ENCODE measurements around the gene BCL6B.
A peak's percentile ranks its signal among the peaks of the same experiment; 100 is the strongest.
"Not testable (repeated sequence)": the region's sequence is repeated elsewhere in the genome, so short reads cannot be mapped to it uniquely, and the experiment has no call there.

Gene BCL6B, protein sequence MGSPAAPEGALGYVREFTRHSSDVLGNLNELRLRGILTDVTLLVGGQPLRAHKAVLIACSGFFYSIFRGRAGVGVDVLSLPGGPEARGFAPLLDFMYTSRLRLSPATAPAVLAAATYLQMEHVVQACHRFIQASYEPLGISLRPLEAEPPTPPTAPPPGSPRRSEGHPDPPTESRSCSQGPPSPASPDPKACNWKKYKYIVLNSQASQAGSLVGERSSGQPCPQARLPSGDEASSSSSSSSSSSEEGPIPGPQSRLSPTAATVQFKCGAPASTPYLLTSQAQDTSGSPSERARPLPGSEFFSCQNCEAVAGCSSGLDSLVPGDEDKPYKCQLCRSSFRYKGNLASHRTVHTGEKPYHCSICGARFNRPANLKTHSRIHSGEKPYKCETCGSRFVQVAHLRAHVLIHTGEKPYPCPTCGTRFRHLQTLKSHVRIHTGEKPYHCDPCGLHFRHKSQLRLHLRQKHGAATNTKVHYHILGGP

GRCh38 chr17:7022781-7023571 lies at the start of gene BCL6B:
TSS of gene BCL6B (plus strand) at chr17:7023050. CDS start at chr17:7023672, 622 bp downstream.
- no peak for DNase-seq (ENCODE audit: low read depth in 2 of 2)

- not testable (repeated sequence) for DNase-seq (ENCODE audit: low read depth in 2 of 2)
These were observed 43.4 kb upstream of the BCL6B start for GRCh38 chr17:6979440-6979839.

DNA sequence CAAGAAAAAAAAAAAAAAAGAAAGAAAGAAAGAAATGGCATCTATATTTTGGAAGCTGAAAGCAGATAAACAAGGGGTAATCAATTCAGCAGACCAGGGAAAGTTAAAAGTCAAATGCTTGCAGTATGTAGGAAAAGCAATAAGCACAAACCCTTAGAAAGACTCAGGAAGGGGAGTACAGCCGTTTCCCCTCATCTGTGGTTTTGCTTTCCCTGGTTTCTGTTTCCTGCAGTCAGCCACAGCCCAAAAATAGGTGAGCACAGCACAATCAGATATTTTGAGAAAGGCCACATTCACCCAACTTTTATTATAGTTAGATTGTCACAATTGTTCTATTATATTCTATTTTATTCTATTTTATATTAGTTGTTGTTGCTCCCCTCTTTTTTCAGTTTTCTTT lies 41.4 kb upstream of the BCL6B start:
- no peak for DNase-seq (ENCODE audit: low read depth in 2 of 2)

GRCh38 chr17:6985266-6985665 lies 37.6 kb upstream of the BCL6B start:
- DNase-seq (ENCODE audit: low read depth in 2 of 2): no peak

GRCh38 chr17:6986676-6987075 lies 36.2 kb upstream of the BCL6B start:
- DNase-seq (ENCODE audit: low read depth in 2 of 2): no peak

- no peak for DNase-seq (ENCODE audit: low read depth in 2 of 2)
These were observed 33.1 kb upstream of the BCL6B start for GRCh38 chr17:6989779-6990178.

DNA sequence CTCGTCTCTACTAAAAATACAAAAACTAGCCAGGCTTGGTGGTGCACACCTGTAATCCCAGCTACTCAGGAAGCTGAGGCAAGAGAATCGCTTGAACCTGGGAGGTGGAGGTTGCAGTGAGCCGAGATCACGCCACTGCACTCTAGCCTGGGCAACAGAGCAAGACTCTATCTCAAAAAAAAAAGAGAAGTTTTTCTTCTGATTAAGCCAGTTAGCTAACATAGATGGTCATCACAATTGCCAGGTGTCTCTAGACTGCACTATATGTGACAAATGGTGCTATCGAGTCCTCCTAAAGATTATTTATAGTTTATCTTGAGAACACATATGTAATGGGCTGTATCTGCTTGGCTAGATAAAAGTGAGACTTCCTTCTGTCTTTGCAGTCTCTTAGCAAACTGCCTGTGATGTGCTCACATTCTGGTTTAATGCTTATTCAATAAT lies 29.2 kb upstream of the BCL6B start:
- DNase-seq (ENCODE audit: low read depth in 2 of 2): not testable (repeated sequence)

DNA sequence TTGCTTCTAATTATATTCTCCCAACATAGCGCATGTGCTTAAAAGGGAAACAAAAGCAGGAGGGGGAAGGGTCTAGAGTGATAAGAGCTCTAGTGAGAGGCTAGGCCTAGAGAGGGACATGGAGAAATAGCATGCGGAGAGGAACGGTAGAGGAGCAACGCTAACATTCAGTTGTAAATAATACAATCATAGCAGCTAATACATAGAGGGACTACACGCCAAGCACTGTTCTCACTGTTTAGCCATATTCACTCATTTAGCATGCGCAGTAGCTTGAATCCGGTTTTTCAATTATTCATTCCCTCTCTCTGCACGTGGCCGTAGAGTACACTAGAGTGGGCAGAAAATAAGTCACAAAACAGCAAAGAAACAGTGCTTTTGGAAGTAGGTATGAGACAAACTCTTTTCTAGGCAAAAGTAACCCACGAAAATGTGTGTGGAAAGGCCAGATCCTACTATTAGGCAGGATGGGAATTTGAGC lies 28.7 kb upstream of the BCL6B start:
- no peak for DNase-seq (ENCODE audit: low read depth in 2 of 2)

- DNase-seq (ENCODE audit: low read depth in 2 of 2): no peak
These were observed 28.1 kb upstream of the BCL6B start for GRCh38 chr17:6994666-6995256.

DNA sequence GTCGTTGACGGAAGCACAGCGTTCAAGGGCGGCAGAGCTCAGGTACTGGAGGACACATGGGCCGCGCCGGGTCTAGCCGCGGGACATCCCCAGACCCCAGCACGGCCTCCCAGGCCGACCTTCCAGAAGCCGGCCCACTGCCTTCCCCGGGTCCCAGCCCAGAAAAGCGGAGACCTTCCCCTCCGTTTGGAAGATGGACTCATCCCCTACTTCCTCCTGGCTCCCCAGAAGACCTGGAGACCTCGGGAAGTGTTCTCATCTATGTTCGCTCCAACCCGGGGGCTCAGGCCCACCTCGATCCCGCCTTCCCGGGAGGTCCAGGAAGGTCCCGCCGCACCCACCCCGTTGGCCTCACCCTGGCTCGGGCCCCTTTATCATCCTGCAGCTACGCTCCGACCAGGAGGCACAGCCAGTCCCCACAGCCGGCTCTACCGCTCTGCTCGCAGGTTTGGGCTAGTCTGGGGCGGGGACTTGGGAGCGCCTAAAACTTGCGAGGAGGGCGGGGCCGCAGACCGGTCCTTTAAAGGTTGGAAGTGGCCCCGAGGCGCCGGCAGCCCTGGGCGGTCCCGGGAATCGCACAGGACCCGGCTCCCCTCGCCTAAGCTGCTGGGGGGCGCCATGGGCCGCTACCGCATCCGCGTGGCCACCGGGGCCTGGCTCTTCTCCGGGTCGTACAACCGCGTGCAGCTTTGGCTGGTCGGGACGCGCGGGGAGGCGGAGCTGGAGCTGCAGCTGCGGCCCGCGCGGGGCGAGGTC lies 27.2 kb upstream of the BCL6B start, which contains the start of gene ALOX12:
ALOX12 (plus strand) TSS at position 550 of the 756 bp plus-strand sequence; CDS start at position 619, 69 bp downstream.
- no peak for DNase-seq (ENCODE audit: low read depth in 2 of 2)

GRCh38 chr17:6996256-6997011 lies 26.4 kb upstream of the BCL6B start:
- DNase-seq (ENCODE audit: low read depth in 2 of 2): no peak

GRCh38 chr17:6997171-6997570 lies 25.7 kb upstream of the BCL6B start:
- DNase-seq (ENCODE audit: low read depth in 2 of 2): no peak

DNA sequence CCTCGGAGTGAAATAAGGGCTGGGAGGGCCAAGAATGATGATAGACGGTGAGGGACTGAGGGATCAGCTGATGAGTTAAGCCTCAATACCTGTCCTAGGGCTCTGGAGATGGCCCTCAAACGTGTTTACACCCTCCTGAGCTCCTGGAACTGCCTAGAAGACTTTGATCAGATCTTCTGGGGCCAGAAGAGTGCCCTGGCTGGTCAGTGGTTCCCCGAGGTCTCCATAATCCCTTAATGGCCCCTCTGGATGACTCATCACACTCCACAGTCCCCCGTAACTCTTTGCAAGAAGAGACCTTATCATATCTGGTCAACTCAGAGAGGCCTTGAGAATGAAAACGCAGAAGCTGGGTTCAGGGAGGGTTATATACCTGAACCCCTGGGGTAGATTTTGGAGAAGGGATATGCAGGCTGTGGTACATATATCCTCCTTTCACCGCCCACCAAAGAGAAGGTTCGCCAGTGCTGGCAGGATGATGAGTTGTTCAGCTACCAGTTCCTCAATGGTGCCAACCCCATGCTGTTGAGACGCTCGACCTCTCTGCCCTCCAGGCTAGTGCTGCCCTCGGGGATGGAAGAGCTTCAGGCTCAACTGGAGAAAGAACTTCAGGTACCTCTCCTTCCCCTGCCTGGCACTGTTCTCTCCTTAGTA lies 23.9 kb upstream of the BCL6B start:
- DNase-seq (ENCODE audit: low read depth in 2 of 2): no peak

DNA sequence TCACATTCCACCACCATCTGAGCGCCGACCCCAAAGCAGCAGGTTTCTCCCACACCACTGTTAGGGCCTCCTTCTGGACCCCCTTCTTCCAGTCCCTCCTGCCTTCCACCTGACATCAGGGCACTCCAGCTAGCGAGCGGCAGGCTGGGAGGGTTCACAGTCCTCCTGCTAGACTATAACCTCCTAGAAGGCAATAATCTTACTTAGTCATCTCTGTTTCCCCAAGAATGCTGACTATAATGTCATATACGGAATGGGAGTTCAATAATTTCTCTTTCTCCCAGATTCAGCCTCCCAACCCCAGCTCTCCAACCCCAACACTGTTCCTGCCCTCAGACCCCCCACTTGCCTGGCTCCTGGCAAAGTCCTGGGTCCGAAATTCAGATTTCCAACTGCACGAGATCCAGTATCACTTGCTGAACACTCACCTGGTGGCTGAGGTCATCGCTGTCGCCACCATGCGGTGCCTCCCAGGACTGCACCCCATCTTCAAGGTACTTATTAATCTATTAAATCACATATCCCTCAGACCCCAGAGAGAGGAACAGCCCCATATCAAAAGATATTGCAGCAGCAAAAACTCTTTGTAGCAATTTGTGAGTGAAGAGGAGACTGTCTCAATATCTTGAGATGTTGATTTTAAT lies 21.4 kb upstream of the BCL6B start:
- DNase-seq (ENCODE audit: low read depth in 2 of 2): peak; percentile 30 to 50

DNA sequence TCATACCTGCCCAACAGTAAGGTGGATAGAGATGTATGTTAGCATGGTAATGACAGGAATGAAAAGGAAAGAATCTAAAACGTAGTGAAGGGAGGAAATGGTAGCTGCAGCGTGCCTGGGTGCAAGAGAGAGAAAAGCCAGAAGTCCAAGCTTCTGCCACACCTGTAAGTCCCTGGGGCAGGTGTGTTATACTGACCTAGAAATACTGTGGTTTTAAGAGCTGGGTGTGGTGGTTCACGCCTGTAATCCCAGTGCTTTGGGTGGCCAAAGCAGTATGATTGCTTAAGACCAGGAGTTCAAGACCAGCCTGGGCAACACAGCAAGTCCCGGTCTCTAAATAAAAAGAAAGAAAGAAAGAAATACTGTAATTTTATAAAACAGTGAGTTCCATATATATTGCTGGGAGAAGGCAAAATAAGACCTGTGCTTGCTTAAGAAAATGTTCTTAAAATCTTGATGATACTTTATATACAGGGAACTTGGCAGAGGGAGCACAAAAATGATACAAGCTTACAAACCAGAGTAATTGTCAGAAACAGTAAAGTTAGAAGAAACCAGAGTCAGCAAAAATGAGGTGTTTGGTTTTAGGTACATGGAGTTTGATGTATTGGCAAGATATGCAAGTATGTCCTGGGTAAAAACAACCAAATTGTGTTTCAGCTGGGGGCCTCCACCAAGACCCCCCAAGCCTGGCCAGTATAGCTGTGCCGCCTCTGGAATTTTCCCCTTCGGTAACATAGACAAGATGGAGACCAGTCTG lies 20.4 kb upstream of the BCL6B start:
- DNase-seq (ENCODE audit: low read depth in 2 of 2): no peak

- DNase-seq (ENCODE audit: low read depth in 2 of 2): no peak
These were observed 19.1 kb upstream of the BCL6B start for GRCh38 chr17:7003745-7004144.

DNA sequence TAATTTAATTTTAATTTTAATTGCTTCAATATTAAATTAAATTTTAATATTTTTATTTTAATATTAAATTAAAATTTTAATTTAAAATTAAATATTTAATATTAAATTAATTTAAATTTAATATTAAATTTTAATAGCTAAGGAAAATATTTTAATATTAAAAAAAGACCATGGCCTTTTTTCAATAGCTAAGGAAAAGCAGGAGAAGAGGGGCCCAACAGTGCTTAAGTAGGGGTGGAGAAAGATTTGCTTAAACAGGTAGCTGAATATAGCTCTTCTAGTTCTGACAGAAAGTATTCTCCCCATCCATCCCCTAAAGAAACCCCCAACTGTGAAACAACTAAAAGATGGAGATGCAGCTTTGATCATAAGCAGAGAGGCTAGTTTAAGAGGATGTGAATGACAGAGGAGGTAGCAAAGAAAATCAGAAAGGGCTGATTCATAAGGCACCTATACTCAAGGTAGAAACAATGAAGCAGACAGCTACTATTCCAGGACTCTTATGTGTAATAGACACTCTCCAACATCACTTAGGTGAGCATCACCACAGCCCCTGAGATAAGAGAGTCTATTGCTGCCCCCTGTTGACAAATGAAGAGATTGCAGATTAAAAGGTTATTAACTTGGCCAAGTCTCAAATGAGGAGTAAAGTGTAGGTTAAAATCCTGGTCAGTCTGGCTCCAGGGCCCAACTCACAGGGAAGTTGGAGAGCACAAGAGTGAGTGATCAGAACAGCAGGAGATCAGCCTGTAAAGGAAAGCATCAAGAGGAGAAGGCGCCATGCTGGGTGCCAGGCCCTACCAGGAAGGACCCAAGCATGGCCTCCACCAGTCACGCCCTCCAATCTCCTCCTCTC lies 18.2 kb upstream of the BCL6B start:
- DNase-seq (ENCODE audit: low read depth in 2 of 2): no peak

DNA sequence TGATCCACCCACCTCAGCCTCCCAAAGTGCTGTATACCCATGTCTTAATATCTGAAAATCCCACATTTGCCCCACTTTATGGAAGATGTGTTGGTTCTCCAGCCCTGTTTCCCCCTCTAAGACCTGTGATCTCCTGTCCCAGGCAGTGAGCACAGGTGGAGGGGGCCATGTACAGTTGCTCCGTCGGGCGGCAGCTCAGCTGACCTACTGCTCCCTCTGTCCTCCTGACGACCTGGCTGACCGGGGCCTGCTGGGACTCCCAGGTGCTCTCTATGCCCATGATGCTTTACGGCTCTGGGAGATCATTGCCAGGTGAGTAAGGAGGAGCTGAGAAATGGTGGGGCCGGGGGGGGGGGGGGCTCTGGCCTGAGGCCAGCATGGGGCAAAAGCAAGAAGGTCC lies 17.1 kb upstream of the BCL6B start:
- DNase-seq (ENCODE audit: low read depth in 2 of 2): no peak

Data from stimulated activated CD4-positive, alpha-beta T cell treated with anti-CD3 and anti-CD28 coated beads, Interleukin-4, amount 100 ng/mL, for 48 hours (primary cell).